ENCODE data around the gene BIRC5.

BIRC5 gene

GRCh38 chr17:78249074-78249817 is 35.2 kb downstream of the BIRC5 start:
- no peak for DNase-seq (ENCODE audit: low read depth)
- no peak for TF ChIP-seq CTCF (IDR thresholded peaks at IDR 0.05; ENCODE audit: insufficient read depth, low read depth, low read length, missing control alignments)
- H3K4me3 ChIP-seq (ENCODE audit: low read depth, low read length) = no peak overlapping the region

- DNase-seq (ENCODE audit: low read depth) = no peak
- no peak for TF ChIP-seq CTCF (IDR thresholded peaks at IDR 0.05; ENCODE audit: insufficient read depth, low read depth, low read length, missing control alignments)
- H3K4me3 ChIP-seq (ENCODE audit: low read depth, low read length) = no peak overlapping the region
Observed at GRCh38 chr17:78249818-78250806, 36.1 kb downstream of the BIRC5 start.

GRCh38 chr17:78250891-78251772 is 37.1 kb downstream of the BIRC5 start:
- peak; percentile 99 for TF ChIP-seq CTCF (IDR thresholded peaks at IDR 0.05; ENCODE audit: insufficient read depth, low read depth, low read length, missing control alignments)
- no peak overlapping the region for H3K4me3 ChIP-seq (ENCODE audit: low read depth, low read length)
- DNase-seq (ENCODE audit: low read depth) = peak; percentile 92

- DNase-seq (ENCODE audit: low read depth) = no peak
- H3K4me3 ChIP-seq (ENCODE audit: low read depth, low read length) = no peak overlapping the region
- no peak for TF ChIP-seq CTCF (IDR thresholded peaks at IDR 0.05; ENCODE audit: insufficient read depth, low read depth, low read length, missing control alignments)
Observed at GRCh38 chr17:78251773-78252103, 37.7 kb downstream of the BIRC5 start.

- no peak overlapping the region for H3K4me3 ChIP-seq (ENCODE audit: low read depth, low read length)
- no peak for TF ChIP-seq CTCF (IDR thresholded peaks at IDR 0.05; ENCODE audit: insufficient read depth, low read depth, low read length, missing control alignments)
- DNase-seq (ENCODE audit: low read depth) = peak; percentile 69
Observed at GRCh38 chr17:78252111-78252634, 38.1 kb downstream of the BIRC5 start.

Measured in GM12865 (cell line).